ENCODE measurements around the gene ZNF385B. TPM values are rescaled to one million over a fixed set of nuclear protein-coding genes. Genes with fewer than 3 reads are reported as not detected.

Gene ZNF385B
- total and polyA plus RNA-seq, 9 donors = 4.8 to 20.9 (median 9.1) TPM

- Histone ChIP-seq H3K36me3 (no peaks in the 10 kb centered on the region), H3K27ac (no peak overlapping the region), H3K27me3 (no peaks in the 10 kb centered on the region), H3K4me1 (ENCODE audit: insufficient read depth) (no peaks in the 10 kb centered on the region), H3K9me3 (no peaks in the 10 kb centered on the region), H3K4me3 (no peak overlapping the region)
- TF ChIP-seq CTCF (IDR thresholded peaks at IDR 0.05) (no peak), POLR2A (IDR thresholded peaks at IDR 0.05) (no peak), EP300 (IDR thresholded peaks at IDR 0.05) (no peak)
- WGBS, 3 donors = 90 to 93% (median 92%) methylated on average over 2 of the region's 2 CpGs
- no peak for DNase-seq
- intact Hi-C loops (cut with DNase I) = no loop called here
These were observed 35.1 kb downstream of the ZNF385B start for GRCh38 chr2:179826297-179826696.

DNA sequence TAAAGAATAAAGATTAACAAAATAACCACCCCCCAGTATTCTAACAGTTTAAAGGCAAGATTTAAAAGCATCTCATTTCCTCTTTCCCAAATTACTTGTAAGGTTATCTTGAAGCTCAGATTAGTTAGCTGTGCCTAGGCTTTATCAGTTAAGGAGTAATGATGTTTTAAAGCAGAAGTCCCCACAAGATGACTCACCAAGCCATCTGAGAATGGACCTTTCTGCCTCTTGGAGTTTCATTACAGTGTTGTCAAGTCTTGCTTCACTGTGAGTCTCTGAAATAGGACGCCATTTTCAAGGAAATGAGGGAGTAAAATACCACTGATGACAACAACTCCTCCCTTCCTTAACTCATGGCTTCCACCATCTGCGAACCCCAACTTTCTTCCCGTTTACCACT lies 35.9 kb downstream of the ZNF385B start:
- no peaks in the 10 kb centered on the region for H3K9me3 ChIP-seq
- no peak overlapping the region for H3K27ac ChIP-seq
- no peak overlapping the region for H3K4me3 ChIP-seq
- TF ChIP-seq POLR2A (IDR thresholded peaks at IDR 0.05) (no peak), CTCF (IDR thresholded peaks at IDR 0.05) (no peak), EP300 (IDR thresholded peaks at IDR 0.05) (no peak)
- no peaks in the 10 kb centered on the region for H3K27me3 ChIP-seq
- no peaks in the 10 kb centered on the region for H3K4me1 ChIP-seq (ENCODE audit: insufficient read depth)
- no peaks in the 10 kb centered on the region for H3K36me3 ChIP-seq
- intact Hi-C loops (cut with DNase I) = no loop called here
- DNase-seq = no peak
- 84 to 89% (median 86%) methylated on average over 3 of the region's 3 CpGs for WGBS, 3 donors

DNA sequence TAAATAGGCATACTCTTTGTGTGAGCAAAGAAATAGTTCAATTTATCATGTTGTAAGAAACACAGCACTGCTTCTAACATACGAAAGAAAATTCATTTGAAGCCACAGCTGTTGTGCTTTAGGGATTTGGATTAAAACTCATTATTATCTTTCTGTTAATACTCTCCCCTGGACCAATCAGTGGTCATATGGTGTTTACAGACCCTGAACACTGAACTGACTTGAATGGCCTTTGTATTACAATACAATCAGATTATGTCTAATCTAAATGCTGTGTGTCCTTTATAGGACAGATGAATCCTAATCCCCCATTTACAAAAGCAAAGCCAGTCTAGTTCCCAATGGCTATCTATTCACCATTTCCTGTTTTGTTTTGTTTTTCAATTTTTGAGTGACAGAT lies 36.5 kb downstream of the ZNF385B start:
- 68 to 72% (median 72%) methylated on average over 1 of the region's 1 CpG for WGBS, 3 donors
- Histone ChIP-seq H3K4me3 (no peak overlapping the region), H3K36me3 (no peaks in the 10 kb centered on the region), H3K9me3 (no peaks in the 10 kb centered on the region), H3K27me3 (no peaks in the 10 kb centered on the region), H3K4me1 (ENCODE audit: insufficient read depth) (no peaks in the 10 kb centered on the region), H3K27ac (no peak overlapping the region)
- TF ChIP-seq EP300 (IDR thresholded peaks at IDR 0.05) (no peak), CTCF (IDR thresholded peaks at IDR 0.05) (no peak)
- intact Hi-C loops (cut with DNase I) = no loop called here
- no peak for DNase-seq

DNA sequence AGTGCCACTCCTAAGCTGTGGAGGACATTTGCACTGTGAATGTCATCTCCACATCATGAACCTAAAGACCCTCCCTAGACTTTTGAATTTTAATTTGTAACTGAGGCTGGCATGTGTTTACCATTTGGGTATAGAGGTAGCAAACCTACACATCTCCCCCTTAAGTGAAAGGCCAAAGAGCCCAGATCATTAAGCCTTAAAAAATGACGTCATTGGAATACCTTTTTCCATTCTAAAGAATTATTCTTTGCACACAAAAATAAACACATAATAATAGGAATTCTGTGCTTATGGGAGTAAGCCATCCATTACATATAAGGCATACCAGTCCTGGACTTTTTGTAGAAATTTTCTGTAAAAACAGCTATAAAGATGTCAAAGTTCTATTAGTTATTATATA lies 38.9 kb downstream of the ZNF385B start:
- Histone ChIP-seq H3K27me3 (no peaks in the 10 kb centered on the region), H3K9me3 (no peaks in the 10 kb centered on the region), H3K4me1 (ENCODE audit: insufficient read depth) (no peaks in the 10 kb centered on the region), H3K36me3 (no peaks in the 10 kb centered on the region), H3K4me3 (no peak overlapping the region), H3K27ac (no peak overlapping the region)
- WGBS, 3 donors = 81 to 89% (median 86%) methylated on average over 1 of the region's 1 CpG
- no peak for DNase-seq
- intact Hi-C loops (cut with DNase I) = no loop called here
- no peak for TF ChIP-seq EP300 (IDR thresholded peaks at IDR 0.05)
- no peak for TF ChIP-seq CTCF (IDR thresholded peaks at IDR 0.05)
- no peak for TF ChIP-seq POLR2A (IDR thresholded peaks at IDR 0.05)

DNA sequence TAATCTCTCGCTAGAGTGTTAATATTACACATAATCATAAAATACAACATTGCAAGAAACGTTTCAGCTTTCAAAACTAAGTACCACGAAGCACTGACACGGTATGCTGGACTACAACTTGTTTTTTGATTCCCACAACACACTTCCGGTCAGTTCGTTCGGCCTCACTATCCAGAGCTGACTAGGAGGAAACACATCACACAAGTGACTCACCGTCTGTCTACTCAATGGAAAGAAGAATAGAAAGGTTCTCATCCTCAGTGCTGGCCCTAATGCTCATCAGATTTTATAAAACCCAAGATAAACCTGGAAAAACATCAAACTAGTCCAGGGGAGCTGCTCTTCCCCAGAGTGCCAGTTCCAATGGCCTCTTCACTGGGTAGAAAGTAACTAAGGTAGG lies 42.9 kb downstream of the ZNF385B start:
- intact Hi-C loops (cut with DNase I) = no loop called here
- no peaks in the 10 kb centered on the region for H3K36me3 ChIP-seq

More for the DNA sequence above, 42.9 kb downstream of the ZNF385B start:
- Histone ChIP-seq H3K4me3 (no peak overlapping the region), H3K4me1 (ENCODE audit: insufficient read depth) (no peaks in the 10 kb centered on the region), H3K27me3 (no peaks in the 10 kb centered on the region), H3K9me3 (no peaks in the 10 kb centered on the region), H3K27ac (no peak overlapping the region)
- WGBS, 3 donors = 69 to 73% (median 70%) methylated on average over 8 of the region's 8 CpGs
- no peak for DNase-seq
- TF ChIP-seq CTCF (IDR thresholded peaks at IDR 0.05) (no peak), POLR2A (IDR thresholded peaks at IDR 0.05) (no peak), EP300 (IDR thresholded peaks at IDR 0.05) (no peak)

Measured in ovary (tissue), 9 donors.